ENCODE data around the gene CCM2.

CCM2 gene

DNA sequence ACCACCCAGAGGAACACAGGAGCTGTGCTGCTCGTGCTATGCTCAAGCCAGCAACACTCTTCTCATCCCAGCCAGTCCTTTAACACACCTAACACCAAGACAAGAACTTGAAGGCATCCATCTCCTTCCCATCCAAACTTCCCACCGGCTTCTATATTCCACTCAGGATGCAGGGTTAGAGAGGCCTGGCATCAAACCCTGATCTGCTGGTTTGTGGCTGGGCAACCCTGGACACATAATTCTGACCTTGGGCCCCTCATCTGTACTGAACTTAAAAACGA is 15.6 kb upstream of the CCM2 start:
- H3K4me3 ChIP-seq (ENCODE audit: low read depth, low read length), result peak overlapping the region; percentile 98

DNA sequence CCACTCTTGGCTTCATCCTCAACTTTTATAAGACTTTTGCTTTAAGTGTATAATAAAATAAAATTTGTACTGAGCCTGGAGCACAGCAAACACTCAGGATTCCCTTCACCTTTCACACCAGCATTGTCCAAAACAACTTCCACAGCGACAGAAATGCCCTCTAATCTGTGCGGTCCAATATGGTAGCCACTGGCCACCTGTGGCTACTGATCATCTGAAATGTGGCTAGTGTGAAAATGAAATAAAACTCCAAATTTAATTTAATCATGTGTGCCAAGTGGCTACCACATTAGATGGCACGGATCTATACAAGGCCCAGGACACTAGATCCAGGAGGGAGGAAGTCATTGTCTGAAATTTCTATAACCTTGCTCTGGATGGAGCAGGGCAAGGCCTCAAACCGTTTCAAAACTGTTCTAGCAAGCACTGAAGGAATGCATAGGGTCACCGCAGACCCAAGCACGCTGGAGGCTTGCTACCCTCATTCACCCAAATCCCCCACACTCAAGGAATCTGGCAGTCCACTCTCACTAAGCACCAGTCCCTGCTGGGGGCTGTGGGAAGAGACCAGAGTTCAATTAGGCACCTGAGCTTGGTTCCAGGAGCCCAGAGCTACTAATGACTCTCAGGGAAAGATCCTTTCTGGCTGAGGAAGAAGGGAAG is 14.8 kb upstream of the CCM2 start:
- TF ChIP-seq, protein P1, sequence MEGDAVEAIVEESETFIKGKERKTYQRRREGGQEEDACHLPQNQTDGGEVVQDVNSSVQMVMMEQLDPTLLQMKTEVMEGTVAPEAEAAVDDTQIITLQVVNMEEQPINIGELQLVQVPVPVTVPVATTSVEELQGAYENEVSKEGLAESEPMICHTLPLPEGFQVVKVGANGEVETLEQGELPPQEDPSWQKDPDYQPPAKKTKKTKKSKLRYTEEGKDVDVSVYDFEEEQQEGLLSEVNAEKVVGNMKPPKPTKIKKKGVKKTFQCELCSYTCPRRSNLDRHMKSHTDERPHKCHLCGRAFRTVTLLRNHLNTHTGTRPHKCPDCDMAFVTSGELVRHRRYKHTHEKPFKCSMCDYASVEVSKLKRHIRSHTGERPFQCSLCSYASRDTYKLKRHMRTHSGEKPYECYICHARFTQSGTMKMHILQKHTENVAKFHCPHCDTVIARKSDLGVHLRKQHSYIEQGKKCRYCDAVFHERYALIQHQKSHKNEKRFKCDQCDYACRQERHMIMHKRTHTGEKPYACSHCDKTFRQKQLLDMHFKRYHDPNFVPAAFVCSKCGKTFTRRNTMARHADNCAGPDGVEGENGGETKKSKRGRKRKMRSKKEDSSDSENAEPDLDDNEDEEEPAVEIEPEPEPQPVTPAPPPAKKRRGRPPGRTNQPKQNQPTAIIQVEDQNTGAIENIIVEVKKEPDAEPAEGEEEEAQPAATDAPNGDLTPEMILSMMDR (IDR thresholded peaks at IDR 0.05; ENCODE audit: borderline replicate concordance, insufficient read depth, low read depth, low read length), result no peak
- peak overlapping the region; percentile 98 for H3K4me3 ChIP-seq (ENCODE audit: low read depth, low read length)

More for the DNA sequence above, 15.6 kb upstream of the CCM2 start:
- TF ChIP-seq, protein P1 (IDR thresholded peaks at IDR 0.05; ENCODE audit: borderline replicate concordance, insufficient read depth, low read depth, low read length), result no peak

DNA sequence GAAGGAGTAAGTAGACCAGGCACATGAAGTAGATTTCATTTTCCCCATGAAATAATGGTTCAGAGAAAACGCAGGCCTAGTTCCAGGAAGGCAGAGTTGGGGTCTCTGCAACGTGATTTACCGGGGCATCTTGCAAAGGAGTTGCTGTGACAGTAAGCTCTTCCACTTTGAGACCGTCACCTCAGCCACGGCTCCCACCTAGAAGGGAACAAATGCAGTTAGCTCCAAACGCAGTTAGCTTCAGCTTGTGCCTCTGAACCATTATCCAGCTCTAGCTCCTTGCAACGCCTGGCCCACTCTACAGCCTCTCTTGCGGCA is 14.1 kb upstream of the CCM2 start:
- H3K4me3 ChIP-seq (ENCODE audit: low read depth, low read length), result peak overlapping the region; percentile 98
- TF ChIP-seq, protein P1 (IDR thresholded peaks at IDR 0.05; ENCODE audit: borderline replicate concordance, insufficient read depth, low read depth, low read length), result no peak

DNA sequence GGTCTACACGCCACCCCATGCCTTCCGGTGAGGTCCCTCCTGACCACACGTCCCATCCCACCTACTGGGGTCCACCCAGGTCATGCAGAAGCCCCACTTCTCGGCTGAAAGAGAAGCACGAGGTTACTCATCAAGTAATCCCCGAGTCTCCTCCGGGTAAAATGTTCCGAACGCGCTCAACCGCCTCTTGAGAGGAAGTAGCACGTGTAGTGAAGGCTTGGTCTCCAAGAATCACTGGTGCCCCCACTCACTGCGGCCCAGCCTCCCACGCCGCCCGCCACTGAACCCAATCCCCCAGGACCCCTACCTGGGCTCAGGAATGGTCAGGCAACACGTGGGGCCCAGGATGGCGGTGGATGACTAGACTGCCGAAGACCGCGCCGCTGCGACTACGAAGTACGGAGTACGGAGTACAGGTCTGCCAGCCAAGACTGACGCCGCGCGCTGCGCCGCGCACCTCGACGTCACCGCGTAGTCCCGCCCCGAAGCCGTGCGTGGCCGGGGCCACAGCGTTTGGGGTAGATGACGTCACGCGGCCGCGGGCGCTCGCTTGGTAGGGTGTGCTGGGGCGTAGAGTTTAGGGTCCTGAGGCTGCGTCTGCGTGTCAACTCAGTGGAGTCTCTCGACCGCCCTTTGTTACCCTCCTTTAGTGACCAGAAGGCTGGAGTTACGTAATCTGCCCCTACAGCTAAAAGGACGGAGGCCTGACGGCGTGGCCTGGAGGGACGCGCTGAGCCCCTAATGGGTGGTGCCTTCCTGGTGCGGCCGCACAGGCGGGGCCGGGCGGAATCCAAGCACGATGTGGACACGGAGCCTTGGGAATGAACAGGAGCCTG is 13.6 kb upstream of the CCM2 start:
- TF ChIP-seq, protein P1 (IDR thresholded peaks at IDR 0.05; ENCODE audit: borderline replicate concordance, insufficient read depth, low read depth, low read length), result no peak
- peak overlapping the region; percentile 98 for H3K4me3 ChIP-seq (ENCODE audit: low read depth, low read length)

DNA sequence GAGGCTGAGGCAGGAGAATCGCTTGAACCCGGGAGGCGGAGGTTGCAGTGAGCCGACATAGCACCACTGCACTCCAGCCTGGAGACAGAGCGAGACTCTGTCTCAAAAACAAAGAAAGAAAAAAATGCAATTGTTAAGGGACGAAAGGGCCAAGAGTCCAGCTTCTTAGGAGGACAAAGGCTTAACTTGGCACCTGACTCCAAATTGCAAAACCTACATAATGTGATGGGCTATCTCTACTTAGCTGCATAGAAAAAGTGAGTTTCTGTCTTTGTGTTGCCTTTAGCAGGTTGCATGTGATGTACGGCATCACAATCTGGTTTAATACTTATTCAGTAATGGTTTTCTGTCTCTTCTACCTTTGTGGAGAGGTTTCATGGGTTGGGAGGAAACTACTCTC is 12.5 kb upstream of the CCM2 start:
- no peak overlapping the region for H3K4me3 ChIP-seq (ENCODE audit: low read depth, low read length)
- TF ChIP-seq, protein P1 (IDR thresholded peaks at IDR 0.05; ENCODE audit: borderline replicate concordance, insufficient read depth, low read depth, low read length), result no peak

DNA sequence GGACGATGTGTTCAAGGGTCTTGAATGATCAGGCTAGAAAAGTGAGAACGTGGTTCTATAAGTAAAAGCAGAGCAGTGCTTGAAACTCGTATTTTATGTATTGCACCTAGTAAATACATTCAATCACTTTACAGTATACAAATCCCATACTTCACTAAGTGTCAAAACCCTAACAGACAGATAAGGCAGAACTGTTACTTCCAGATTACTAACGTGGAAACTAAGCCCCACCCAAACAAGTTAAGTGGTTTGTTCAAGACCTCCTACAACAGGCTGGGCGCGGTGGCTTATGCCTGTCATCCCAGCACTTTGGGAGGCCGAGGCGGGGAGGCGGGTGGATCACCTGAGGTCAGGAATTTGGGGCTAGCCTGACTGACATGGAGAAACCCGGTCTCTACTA is 12.0 kb upstream of the CCM2 start:
- TF ChIP-seq, protein P1 (IDR thresholded peaks at IDR 0.05; ENCODE audit: borderline replicate concordance, insufficient read depth, low read depth, low read length), result no peak
- H3K4me3 ChIP-seq (ENCODE audit: low read depth, low read length), result no peak overlapping the region

DNA sequence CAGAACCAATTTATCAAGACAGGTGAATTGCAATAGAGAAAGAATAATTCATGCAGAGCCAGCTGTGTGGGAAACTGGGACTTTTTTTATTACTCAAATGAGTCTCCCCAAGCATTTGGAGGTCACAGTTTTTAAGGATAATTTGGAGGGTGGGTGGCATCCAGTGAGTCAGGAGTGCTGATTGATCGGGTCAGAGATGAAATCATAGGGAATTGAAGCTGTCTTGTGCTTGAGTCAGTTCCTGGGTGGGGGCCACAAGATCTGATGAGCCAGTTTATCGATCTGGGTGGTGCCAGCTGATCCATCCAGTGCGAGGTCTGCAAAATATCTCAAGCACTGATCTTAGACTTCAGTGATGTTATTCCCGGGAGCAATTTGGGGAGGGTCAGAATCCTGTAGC is 11.3 kb upstream of the CCM2 start:
- H3K4me3 ChIP-seq (ENCODE audit: low read depth, low read length), result no peak overlapping the region
- TF ChIP-seq, protein P1 (IDR thresholded peaks at IDR 0.05; ENCODE audit: borderline replicate concordance, insufficient read depth, low read depth, low read length), result no peak

All from GM12875 (cell line).